ENCODE results near the gene ZNF146. TPM values are rescaled to one million over a fixed set of nuclear protein-coding genes. Genes with fewer than 3 reads are reported as not detected.
"Not testable (repeated sequence)": the region's sequence is repeated elsewhere in the genome, so short reads cannot be mapped to it uniquely, and the experiment has no call there.

The ZNF146 gene
- polyA plus RNA-seq, 1 donor, result 155 TPM

- DNase-seq, result no peak
Measured at GRCh38 chr19:36225219-36225892, 10.4 kb downstream of the ZNF146 start.

- not testable (repeated sequence) for DNase-seq
Measured at GRCh38 chr19:36233626-36234025, 18.7 kb downstream of the ZNF146 start.

GRCh38 chr19:36236304-36236945 is 21.5 kb downstream of the ZNF146 start:
- no peak for DNase-seq

GRCh38 chr19:36236946-36237310 is 22.0 kb downstream of the ZNF146 start:
- DNase-seq, result no peak

GRCh38 chr19:36244066-36244465 is 29.2 kb downstream of the ZNF146 start:
- DNase-seq, result no peak

GRCh38 chr19:36245210-36246005 is 30.5 kb downstream of the ZNF146 start:
- DNase-seq, result peak; percentile 71

- DNase-seq, result peak; percentile 3
Measured at GRCh38 chr19:36246006-36246481, 31.1 kb downstream of the ZNF146 start.

- no peak for DNase-seq
Measured at GRCh38 chr19:36252047-36252446, 37.1 kb downstream of the ZNF146 start.

- no peak for DNase-seq
Measured at GRCh38 chr19:36254848-36255247, 39.9 kb downstream of the ZNF146 start.

- no peak for DNase-seq
Measured at GRCh38 chr19:36255316-36255715, 40.4 kb downstream of the ZNF146 start.

GRCh38 chr19:36256064-36256463 is 41.2 kb downstream of the ZNF146 start:
- DNase-seq, result no peak

GRCh38 chr19:36256853-36257519 is 42.1 kb downstream of the ZNF146 start:
- no peak for DNase-seq

- DNase-seq, result peak; percentile 22
Measured at GRCh38 chr19:36257520-36257876, 42.6 kb downstream of the ZNF146 start.

- DNase-seq, result no peak
Measured at GRCh38 chr19:36258028-36258875, 43.3 kb downstream of the ZNF146 start.

GRCh38 chr19:36259211-36259610 is 44.3 kb downstream of the ZNF146 start:
- no peak for DNase-seq

- no peak for DNase-seq
Measured at GRCh38 chr19:36265064-36265463, 50.2 kb downstream of the ZNF146 start.

- DNase-seq, result no peak
Measured at GRCh38 chr19:36265856-36266374, 51.0 kb downstream of the ZNF146 start.

- no peak for DNase-seq
Measured at GRCh38 chr19:36266375-36266961, 51.6 kb downstream of the ZNF146 start.

GRCh38 chr19:36267061-36267845 is 52.3 kb downstream of the ZNF146 start:
- DNase-seq, result no peak

GRCh38 chr19:36268081-36268480 is 53.2 kb downstream of the ZNF146 start:
- DNase-seq, result not testable (repeated sequence)

All from left kidney (tissue), 2 donors.